GM12878 (cell line): Measurements from ENCODE around the gene NAA10. TPM values are rescaled to one million over a fixed set of nuclear protein-coding genes. Genes with fewer than 3 reads are reported as not detected.

ENCODE experiments used
- CBX3 ChIP-seq: fragments of 200-600 bp; sonication (generic); IDR thresholded peaks from 2 replicates; pipeline ENCODE4 v1.6.1; 2016; ENCODE audit warnings: low read depth, borderline replicate concordance
- ETV6 ChIP-seq, 2 experiments: fragments of 450-650 bp in 1 of 2; IDR thresholded peaks in 1 of 2; conservative IDR thresholded peaks in 1 of 2; 2 replicates each; pipeline ENCODE4 v1.6.1; 2014; ENCODE audit warnings: antibody characterized with exemption in 1 of 2, borderline replicate concordance in 1 of 2, low read depth in 1 of 2, mild to moderate bottlenecking in 1 of 2, moderate library complexity in 1 of 2
- MYC ChIP-seq: IDR thresholded peaks from 2 replicates; pipeline ENCODE4 v1.6.1; 2011; ENCODE audit warnings: mild to moderate bottlenecking, low read length, moderate library complexity, inconsistent platforms; ENCODE audit not compliant: insufficient read depth, insufficient replicate concordance, insufficient read length, severe bottlenecking
- PAX5 ChIP-seq: IDR thresholded peaks from 2 replicates; pipeline ENCODE4 v1.6.1; 2011; ENCODE audit warnings: low read depth, low read length, borderline replicate concordance
- RAD21 ChIP-seq: IDR thresholded peaks from 2 replicates; pipeline ENCODE4 v1.6.1; 2011; ENCODE audit warnings: mild to moderate bottlenecking, low read depth, low read length, moderate library complexity; ENCODE audit not compliant: insufficient read depth
- RFX5 ChIP-seq: IDR thresholded peaks from 2 replicates; pipeline ENCODE4 v1.6.1; 2011; ENCODE audit warnings: low read depth, low read length, improper control_type of control experiment
- SMAD1 ChIP-seq: fragments of 450-650 bp; IDR thresholded peaks from 2 replicates; pipeline ENCODE4 v1.6.1; 2018; ENCODE audit warnings: mild to moderate bottlenecking, low read depth; ENCODE audit not compliant: partially characterized antibody
- SRF ChIP-seq, 2 experiments: IDR thresholded peaks; 2 replicates each; pipeline ENCODE4 v1.6.1; 2011; ENCODE audit warnings: low read depth in 2 of 2, low read length in 2 of 2, mild to moderate bottlenecking in 1 of 2, moderate library complexity in 1 of 2
- TCF12 ChIP-seq: IDR thresholded peaks from 2 replicates; pipeline ENCODE4 v1.6.1; 2011; ENCODE audit warnings: low read depth, mild to moderate bottlenecking, low read length
- ZSCAN29 ChIP-seq: fragments of 450-650 bp; IDR thresholded peaks from 2 replicates; pipeline ENCODE4 v1.6.1; 2017; ENCODE audit warnings: mild to moderate bottlenecking, moderate library complexity
- polyA plus RNA-seq, 11 experiments: library from polyadenylated mRNA; depleted of rRNA in 4 of 11; unstranded in 6 of 11; stranded (reverse) in 5 of 11; fragments of >200 nt; fragmentation: Nextera tagmentation in 4 of 11; fragmentation: Illumina TruSeq in 1 of 11; extraction: Ambion mirVana in 4 of 11; extraction: Trizol in 1 of 11; gene quantifications; 1 replicate in 1 of 11; 2 replicates in 10 of 11; pipeline versions ENCODE4 v1.2.1 to v1.2.3, GENCODE V29; 2011 to 2016; ENCODE audit warnings: inconsistent platforms in 2 of 11, missing spikeins in 2 of 11, low read depth in 1 of 11
- total RNA-seq, 4 experiments: library from RNA; depleted of rRNA in 3 of 4; stranded (reverse); fragments of >200 nt in 3 of 4; fragmentation: Illumina TruSeq in 1 of 4; extraction: Trizol in 1 of 4; gene quantifications; 2 replicates each; pipeline versions ENCODE4 v1.2.1 to v1.2.3, GENCODE V29; 2013 to 2021
- TF ChIP-seq, protein P1 (sequence below): fragments of 450-650 bp; IDR thresholded peaks from 2 replicates; pipeline ENCODE4 v1.6.1; 2017; ENCODE audit warnings: mild to moderate bottlenecking, moderate library complexity
- TF ChIP-seq, protein P2 (sequence below): fragments of 150-350 bp; IDR thresholded peaks from 2 replicates; pipeline ENCODE4 v1.6.1; 2014; ENCODE audit warnings: mild to moderate bottlenecking, low read depth, low read length
- TF ChIP-seq, protein P3 (sequence below): fragments of 450-650 bp; conservative IDR thresholded peaks from 2 replicates; pipeline ENCODE4 v1.6.1; 2017; ENCODE audit warnings: mild to moderate bottlenecking, moderate library complexity
- TF ChIP-seq, protein P4 (sequence below): IDR thresholded peaks from 2 replicates; pipeline ENCODE4 v1.6.1; 2012; ENCODE audit warnings: low read depth, low read length, improper control_type of control experiment
- TF ChIP-seq, protein P5 (sequence below): fragments of 150-350 bp; IDR thresholded peaks from 2 replicates; pipeline ENCODE4 v1.6.1; 2016; ENCODE audit warnings: low read depth, low read length

NAA10 gene
- total and polyA plus RNA-seq, 10 of the 15 experiments (the other 5 are each of a cell fraction or from before 2014, with no cell fraction given), result 7.9 to 212 (median 98.9) TPM

DNA sequence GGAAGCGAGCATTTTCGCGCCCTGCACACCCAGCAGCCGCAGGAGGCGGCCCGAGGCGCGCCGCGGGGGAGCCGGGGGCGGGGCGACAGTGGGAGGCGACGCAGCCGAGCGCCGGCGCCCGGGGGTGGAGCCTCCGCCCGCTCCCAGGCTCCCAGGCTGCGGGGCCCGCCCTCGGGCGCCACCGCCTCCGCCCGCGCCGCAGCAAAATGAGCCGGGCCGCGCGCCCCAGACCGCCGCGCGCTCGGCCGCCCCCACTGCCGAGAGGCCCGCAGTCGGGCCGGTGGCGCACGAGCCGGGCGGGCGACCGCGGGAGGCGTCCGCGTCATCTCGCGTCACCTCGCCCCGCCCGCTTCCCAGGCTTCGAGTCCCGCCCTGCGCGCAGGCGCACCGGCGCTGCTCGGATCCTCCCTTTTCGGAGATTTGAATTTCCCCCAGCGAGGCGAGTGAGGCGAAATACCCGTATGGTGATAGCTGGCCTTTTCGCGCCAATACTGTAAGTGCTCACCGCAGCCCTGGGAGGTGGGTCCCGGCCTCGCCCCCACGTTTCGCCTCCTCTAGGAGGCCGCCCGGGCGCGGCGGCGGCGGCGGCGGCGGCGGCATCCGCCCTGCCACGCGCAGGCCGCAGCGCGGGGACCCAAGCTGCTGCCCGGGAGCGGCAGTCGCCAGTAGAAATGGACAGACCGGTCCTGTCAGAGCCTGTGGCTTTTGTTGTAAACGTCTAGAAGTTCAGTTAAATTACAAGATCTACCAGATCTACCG, 37.7 kb upstream of the NAA10 start, which contains the start of gene TMEM187 (continued):
- TF ChIP-seq, protein P1, sequence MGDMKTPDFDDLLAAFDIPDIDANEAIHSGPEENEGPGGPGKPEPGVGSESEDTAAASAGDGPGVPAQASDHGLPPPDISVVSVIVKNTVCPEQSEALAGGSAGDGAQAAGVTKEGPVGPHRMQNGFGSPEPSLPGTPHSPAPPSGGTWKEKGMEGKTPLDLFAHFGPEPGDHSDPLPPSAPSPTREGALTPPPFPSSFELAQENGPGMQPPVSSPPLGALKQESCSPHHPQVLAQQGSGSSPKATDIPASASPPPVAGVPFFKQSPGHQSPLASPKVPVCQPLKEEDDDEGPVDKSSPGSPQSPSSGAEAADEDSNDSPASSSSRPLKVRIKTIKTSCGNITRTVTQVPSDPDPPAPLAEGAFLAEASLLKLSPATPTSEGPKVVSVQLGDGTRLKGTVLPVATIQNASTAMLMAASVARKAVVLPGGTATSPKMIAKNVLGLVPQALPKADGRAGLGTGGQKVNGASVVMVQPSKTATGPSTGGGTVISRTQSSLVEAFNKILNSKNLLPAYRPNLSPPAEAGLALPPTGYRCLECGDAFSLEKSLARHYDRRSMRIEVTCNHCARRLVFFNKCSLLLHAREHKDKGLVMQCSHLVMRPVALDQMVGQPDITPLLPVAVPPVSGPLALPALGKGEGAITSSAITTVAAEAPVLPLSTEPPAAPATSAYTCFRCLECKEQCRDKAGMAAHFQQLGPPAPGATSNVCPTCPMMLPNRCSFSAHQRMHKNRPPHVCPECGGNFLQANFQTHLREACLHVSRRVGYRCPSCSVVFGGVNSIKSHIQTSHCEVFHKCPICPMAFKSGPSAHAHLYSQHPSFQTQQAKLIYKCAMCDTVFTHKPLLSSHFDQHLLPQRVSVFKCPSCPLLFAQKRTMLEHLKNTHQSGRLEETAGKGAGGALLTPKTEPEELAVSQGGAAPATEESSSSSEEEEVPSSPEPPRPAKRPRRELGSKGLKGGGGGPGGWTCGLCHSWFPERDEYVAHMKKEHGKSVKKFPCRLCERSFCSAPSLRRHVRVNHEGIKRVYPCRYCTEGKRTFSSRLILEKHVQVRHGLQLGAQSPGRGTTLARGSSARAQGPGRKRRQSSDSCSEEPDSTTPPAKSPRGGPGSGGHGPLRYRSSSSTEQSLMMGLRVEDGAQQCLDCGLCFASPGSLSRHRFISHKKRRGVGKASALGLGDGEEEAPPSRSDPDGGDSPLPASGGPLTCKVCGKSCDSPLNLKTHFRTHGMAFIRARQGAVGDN, result peak; percentile 67
- TF ChIP-seq SRF (IDR thresholded peaks at IDR 0.05; ENCODE audit: low read depth in 2 of 2, low read length in 2 of 2) (no peak), PAX5 (no peak), ETV6 (conservative IDR thresholded peaks at IDR 0.05 in 1 of 2, IDR thresholded peaks at IDR 0.05 in 1 of 2; ENCODE audit: borderline replicate concordance in 1 of 2, low read depth in 1 of 2) (no peak), ZSCAN29 (0 out of 2 replicates have a peak, but pooled peaks have one; percentile 60), CBX3 (no peak), SMAD1 (no peak), RFX5 (no peak; the same call in 1 of the 2 replicates), RAD21 (no peak), TCF12 (no peak), MYC (no peak)
- TF ChIP-seq, protein P2, sequence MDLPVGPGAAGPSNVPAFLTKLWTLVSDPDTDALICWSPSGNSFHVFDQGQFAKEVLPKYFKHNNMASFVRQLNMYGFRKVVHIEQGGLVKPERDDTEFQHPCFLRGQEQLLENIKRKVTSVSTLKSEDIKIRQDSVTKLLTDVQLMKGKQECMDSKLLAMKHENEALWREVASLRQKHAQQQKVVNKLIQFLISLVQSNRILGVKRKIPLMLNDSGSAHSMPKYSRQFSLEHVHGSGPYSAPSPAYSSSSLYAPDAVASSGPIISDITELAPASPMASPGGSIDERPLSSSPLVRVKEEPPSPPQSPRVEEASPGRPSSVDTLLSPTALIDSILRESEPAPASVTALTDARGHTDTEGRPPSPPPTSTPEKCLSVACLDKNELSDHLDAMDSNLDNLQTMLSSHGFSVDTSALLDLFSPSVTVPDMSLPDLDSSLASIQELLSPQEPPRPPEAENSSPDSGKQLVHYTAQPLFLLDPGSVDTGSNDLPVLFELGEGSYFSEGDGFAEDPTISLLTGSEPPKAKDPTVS, result no peak
- TF ChIP-seq, protein P3, sequence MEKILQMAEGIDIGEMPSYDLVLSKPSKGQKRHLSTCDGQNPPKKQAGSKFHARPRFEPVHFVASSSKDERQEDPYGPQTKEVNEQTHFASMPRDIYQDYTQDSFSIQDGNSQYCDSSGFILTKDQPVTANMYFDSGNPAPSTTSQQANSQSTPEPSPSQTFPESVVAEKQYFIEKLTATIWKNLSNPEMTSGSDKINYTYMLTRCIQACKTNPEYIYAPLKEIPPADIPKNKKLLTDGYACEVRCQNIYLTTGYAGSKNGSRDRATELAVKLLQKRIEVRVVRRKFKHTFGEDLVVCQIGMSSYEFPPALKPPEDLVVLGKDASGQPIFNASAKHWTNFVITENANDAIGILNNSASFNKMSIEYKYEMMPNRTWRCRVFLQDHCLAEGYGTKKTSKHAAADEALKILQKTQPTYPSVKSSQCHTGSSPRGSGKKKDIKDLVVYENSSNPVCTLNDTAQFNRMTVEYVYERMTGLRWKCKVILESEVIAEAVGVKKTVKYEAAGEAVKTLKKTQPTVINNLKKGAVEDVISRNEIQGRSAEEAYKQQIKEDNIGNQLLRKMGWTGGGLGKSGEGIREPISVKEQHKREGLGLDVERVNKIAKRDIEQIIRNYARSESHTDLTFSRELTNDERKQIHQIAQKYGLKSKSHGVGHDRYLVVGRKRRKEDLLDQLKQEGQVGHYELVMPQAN, result peak; percentile 63
- TF ChIP-seq, protein P4, sequence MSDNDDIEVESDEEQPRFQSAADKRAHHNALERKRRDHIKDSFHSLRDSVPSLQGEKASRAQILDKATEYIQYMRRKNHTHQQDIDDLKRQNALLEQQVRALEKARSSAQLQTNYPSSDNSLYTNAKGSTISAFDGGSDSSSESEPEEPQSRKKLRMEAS, result no peak
- TF ChIP-seq, protein P5, sequence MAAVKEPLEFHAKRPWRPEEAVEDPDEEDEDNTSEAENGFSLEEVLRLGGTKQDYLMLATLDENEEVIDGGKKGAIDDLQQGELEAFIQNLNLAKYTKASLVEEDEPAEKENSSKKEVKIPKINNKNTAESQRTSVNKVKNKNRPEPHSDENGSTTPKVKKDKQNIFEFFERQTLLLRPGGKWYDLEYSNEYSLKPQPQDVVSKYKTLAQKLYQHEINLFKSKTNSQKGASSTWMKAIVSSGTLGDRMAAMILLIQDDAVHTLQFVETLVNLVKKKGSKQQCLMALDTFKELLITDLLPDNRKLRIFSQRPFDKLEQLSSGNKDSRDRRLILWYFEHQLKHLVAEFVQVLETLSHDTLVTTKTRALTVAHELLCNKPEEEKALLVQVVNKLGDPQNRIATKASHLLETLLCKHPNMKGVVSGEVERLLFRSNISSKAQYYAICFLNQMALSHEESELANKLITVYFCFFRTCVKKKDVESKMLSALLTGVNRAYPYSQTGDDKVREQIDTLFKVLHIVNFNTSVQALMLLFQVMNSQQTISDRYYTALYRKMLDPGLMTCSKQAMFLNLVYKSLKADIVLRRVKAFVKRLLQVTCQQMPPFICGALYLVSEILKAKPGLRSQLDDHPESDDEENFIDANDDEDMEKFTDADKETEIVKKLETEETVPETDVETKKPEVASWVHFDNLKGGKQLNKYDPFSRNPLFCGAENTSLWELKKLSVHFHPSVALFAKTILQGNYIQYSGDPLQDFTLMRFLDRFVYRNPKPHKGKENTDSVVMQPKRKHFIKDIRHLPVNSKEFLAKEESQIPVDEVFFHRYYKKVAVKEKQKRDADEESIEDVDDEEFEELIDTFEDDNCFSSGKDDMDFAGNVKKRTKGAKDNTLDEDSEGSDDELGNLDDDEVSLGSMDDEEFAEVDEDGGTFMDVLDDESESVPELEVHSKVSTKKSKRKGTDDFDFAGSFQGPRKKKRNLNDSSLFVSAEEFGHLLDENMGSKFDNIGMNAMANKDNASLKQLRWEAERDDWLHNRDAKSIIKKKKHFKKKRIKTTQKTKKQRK, result no peak
